Measurements from ENCODE around the gene TAGLN3. TPM values are rescaled to one million over a fixed set of nuclear protein-coding genes. Genes with fewer than 3 reads are reported as not detected.
A peak's percentile ranks its signal among the peaks of the same experiment; 100 is the strongest.

Gene TAGLN3
- total RNA-seq, 1 experiment from 2014 or later: not detected

DNA sequence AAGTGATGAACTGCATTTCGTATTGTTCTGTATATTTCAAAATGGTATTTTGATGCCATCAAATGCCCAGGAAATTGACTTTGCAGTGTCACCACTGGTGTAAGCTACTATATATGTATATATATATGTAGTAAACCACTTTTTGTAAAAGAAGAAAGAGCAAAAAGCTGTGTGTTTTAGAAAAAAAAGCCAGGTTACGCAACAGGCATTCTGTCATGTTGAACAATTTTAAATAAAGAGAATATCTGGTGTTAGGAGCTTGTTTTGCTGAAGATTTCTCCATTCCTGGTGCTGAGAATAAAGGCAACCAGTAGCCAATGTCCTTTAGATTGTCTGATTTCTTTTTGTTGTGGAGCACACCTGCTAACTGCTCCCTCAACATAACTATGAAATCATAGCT is 23.6 kb upstream of the TAGLN3 start:
- ChIA-PET CTCF (no interaction called here), POLR2A (no interaction called here)
- DNase-seq: no peak
- TF ChIP-seq, protein P1, sequence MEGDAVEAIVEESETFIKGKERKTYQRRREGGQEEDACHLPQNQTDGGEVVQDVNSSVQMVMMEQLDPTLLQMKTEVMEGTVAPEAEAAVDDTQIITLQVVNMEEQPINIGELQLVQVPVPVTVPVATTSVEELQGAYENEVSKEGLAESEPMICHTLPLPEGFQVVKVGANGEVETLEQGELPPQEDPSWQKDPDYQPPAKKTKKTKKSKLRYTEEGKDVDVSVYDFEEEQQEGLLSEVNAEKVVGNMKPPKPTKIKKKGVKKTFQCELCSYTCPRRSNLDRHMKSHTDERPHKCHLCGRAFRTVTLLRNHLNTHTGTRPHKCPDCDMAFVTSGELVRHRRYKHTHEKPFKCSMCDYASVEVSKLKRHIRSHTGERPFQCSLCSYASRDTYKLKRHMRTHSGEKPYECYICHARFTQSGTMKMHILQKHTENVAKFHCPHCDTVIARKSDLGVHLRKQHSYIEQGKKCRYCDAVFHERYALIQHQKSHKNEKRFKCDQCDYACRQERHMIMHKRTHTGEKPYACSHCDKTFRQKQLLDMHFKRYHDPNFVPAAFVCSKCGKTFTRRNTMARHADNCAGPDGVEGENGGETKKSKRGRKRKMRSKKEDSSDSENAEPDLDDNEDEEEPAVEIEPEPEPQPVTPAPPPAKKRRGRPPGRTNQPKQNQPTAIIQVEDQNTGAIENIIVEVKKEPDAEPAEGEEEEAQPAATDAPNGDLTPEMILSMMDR (IDR thresholded peaks at IDR 0.05; ENCODE audit: insufficient read depth in 1 of 2, low read depth in 1 of 2, low read length in 1 of 2, severe bottlenecking in 1 of 2, unreplicated experiment in 1 of 2): no peak
- intact Hi-C loops (cut with micrococcal nuclease; ENCODE audit: unreplicated experiment): no loop called here
- H3K4me3 Mint-ChIP-seq (ENCODE audit: unreplicated experiment): no peak overlapping the region
- peaks cover 28% of the 10 kb centered on the region for H3K36me3 Mint-ChIP-seq (ENCODE audit: insufficient read depth, unreplicated experiment)
- no peaks in the 10 kb centered on the region for H3K27me3 Mint-ChIP-seq (ENCODE audit: insufficient read depth, unreplicated experiment)
- H3K4me1 ChIP-seq: no peaks in the 10 kb centered on the region; the same call in 1 of the 2 replicates
- H3K27ac Mint-ChIP-seq (ENCODE audit: unreplicated experiment): no peak overlapping the region
- H3K9me3 ChIP-seq: no peaks in the 10 kb centered on the region
- no peaks in the 10 kb centered on the region for H3K27me3 ChIP-seq (replicated peaks; ENCODE audit: control insufficient read depth, insufficient read depth, low read length)
- H3K4me1 Mint-ChIP-seq (ENCODE audit: low read depth, unreplicated experiment): peaks cover 7% of the 10 kb centered on the region
- H3K36me3 ChIP-seq (ENCODE audit: control insufficient read depth, insufficient read depth, low read length): no peaks in the 10 kb centered on the region
- no peak overlapping the region for H3K4me3 ChIP-seq (ENCODE audit: low read depth, low read length)
- H3K9me3 Mint-ChIP-seq (ENCODE audit: unreplicated experiment): no peaks in the 10 kb centered on the region
- no TSS peak for BruUV-seq (replicated peaks)

GRCh38 chr3:111976254-111976653 is 22.5 kb upstream of the TAGLN3 start:
- BruUV-seq (replicated peaks): no TSS peak
- DNase-seq: no peak
- intact Hi-C loops (cut with micrococcal nuclease; ENCODE audit: unreplicated experiment): no loop called here
- H3K4me3 Mint-ChIP-seq (ENCODE audit: unreplicated experiment): no peak overlapping the region
- Histone ChIP-seq H3K4me1 (no peaks in the 10 kb centered on the region; the same call in 1 of the 2 replicates), H3K36me3 (ENCODE audit: control insufficient read depth, insufficient read depth, low read length) (no peaks in the 10 kb centered on the region), H3K4me3 (ENCODE audit: low read depth, low read length) (no peak overlapping the region), H3K27me3 (replicated peaks; ENCODE audit: control insufficient read depth, insufficient read depth, low read length) (no peaks in the 10 kb centered on the region), H3K9me3 (no peaks in the 10 kb centered on the region)
- ChIA-PET CTCF (no interaction called here), POLR2A (no interaction called here)
- no peaks in the 10 kb centered on the region for H3K9me3 Mint-ChIP-seq (ENCODE audit: unreplicated experiment)
- peaks cover 23% of the 10 kb centered on the region for H3K36me3 Mint-ChIP-seq (ENCODE audit: insufficient read depth, unreplicated experiment)
- TF ChIP-seq, protein P1 (IDR thresholded peaks at IDR 0.05; ENCODE audit: insufficient read depth in 1 of 2, low read depth in 1 of 2, low read length in 1 of 2, severe bottlenecking in 1 of 2, unreplicated experiment in 1 of 2): no peak
- H3K27ac Mint-ChIP-seq (ENCODE audit: unreplicated experiment): no peak overlapping the region
- H3K27me3 Mint-ChIP-seq (ENCODE audit: insufficient read depth, unreplicated experiment): no peaks in the 10 kb centered on the region
- H3K4me1 Mint-ChIP-seq (ENCODE audit: low read depth, unreplicated experiment): peaks cover 7% of the 10 kb centered on the region

- CTCF ChIA-PET: interaction anchor here (0.8 to 2.0 kb wide), 13 partner anchors 8 to 401 kb away, joined by 3 to 25 read pairs (median 5); no protein-coding TSS in a partner anchor
- Mint-ChIP-seq H3K4me1 (ENCODE audit: low read depth, unreplicated experiment) (peaks cover 7% of the 10 kb centered on the region), H3K9me3 (ENCODE audit: unreplicated experiment) (no peaks in the 10 kb centered on the region), H3K4me3 (ENCODE audit: unreplicated experiment) (peak within 1 kb of the TSS; percentile 84), H3K27ac (ENCODE audit: unreplicated experiment) (peak within 1 kb of the TSS; percentile 88), H3K36me3 (ENCODE audit: insufficient read depth, unreplicated experiment) (peaks cover 2% of the 10 kb centered on the region), H3K27me3 (ENCODE audit: insufficient read depth, unreplicated experiment) (no peaks in the 10 kb centered on the region)
- H3K9me3 ChIP-seq: no peaks in the 10 kb centered on the region
- no peaks in the 10 kb centered on the region; the same call in 1 of the 2 replicates for H3K36me3 ChIP-seq (ENCODE audit: control insufficient read depth, insufficient read depth, low read length)
- TF ChIP-seq, protein P1 (IDR thresholded peaks at IDR 0.05; ENCODE audit: insufficient read depth in 1 of 2, low read depth in 1 of 2, low read length in 1 of 2, severe bottlenecking in 1 of 2, unreplicated experiment in 1 of 2): no peak
- peak; percentile 93 to 96 for DNase-seq
- peak within 1 kb of the TSS; percentile 79 for H3K4me3 ChIP-seq (ENCODE audit: low read depth, low read length)
- intact Hi-C loops (cut with micrococcal nuclease; ENCODE audit: unreplicated experiment): no loop called here
- H3K4me1 ChIP-seq: no peaks in the 10 kb centered on the region; the same call in 1 of the 2 replicates
- POLR2A ChIA-PET: interaction anchor here (0.6 to 1.5 kb wide), 14 partner anchors 10 to 258 kb away, joined by 3 to 10 read pairs (median 4); partner anchors contain the start of gene C3orf52
- no peaks in the 10 kb centered on the region for H3K27me3 ChIP-seq (replicated peaks; ENCODE audit: control insufficient read depth, insufficient read depth, low read length)
- BruUV-seq (replicated peaks): no TSS peak
These were observed 19.9 kb upstream of the TAGLN3 start, which contains the start of gene ABHD10 for GRCh38 chr3:111978583-111979433. Gene ABHD10 (plus strand): TSS chr3:111979026. CDS start chr3:111979062, 36 bp downstream.

Data from Caco-2 (cell line).